CD4-positive, alpha-beta T cell treated with Interleukin-1 beta for 1 hour (primary cell): ENCODE results near the gene SHROOM3.
"Not testable (repeated sequence)": the region's sequence is repeated elsewhere in the genome, so short reads cannot be mapped to it uniquely, and the experiment has no call there.

ENCODE experiments used
- DNase-seq, 2 donors: peaks; one replicate each; pipeline ENCODE4 v3.0.0-alpha.2; 2020 to 2022

Gene SHROOM3

GRCh38 chr4:76597423-76597979 lies 162.5 kb downstream of the SHROOM3 start:
- no peak for DNase-seq

GRCh38 chr4:76600447-76600846 lies 165.4 kb downstream of the SHROOM3 start:
- no peak for DNase-seq

GRCh38 chr4:76601791-76602190 lies 166.8 kb downstream of the SHROOM3 start:
- no peak for DNase-seq

GRCh38 chr4:76605099-76605563 lies 170.1 kb downstream of the SHROOM3 start:
- DNase-seq = no peak

- DNase-seq = no peak
Measured at GRCh38 chr4:76606645-76607265, 171.7 kb downstream of the SHROOM3 start.

GRCh38 chr4:76607266-76607799 lies 172.3 kb downstream of the SHROOM3 start:
- DNase-seq = no peak

GRCh38 chr4:76607846-76608245 lies 172.8 kb downstream of the SHROOM3 start:
- DNase-seq = no peak

GRCh38 chr4:76608549-76608948 lies 173.5 kb downstream of the SHROOM3 start:
- DNase-seq = not testable (repeated sequence)

- no peak for DNase-seq
Measured at GRCh38 chr4:76610751-76611547, 175.9 kb downstream of the SHROOM3 start.

GRCh38 chr4:76611616-76612207 lies 176.7 kb downstream of the SHROOM3 start:
- DNase-seq = no peak

- DNase-seq = no peak
Measured at GRCh38 chr4:76614589-76614988, 179.6 kb downstream of the SHROOM3 start.

GRCh38 chr4:76615999-76616398 lies 181.0 kb downstream of the SHROOM3 start:
- no peak for DNase-seq

GRCh38 chr4:76616526-76616925 lies 181.5 kb downstream of the SHROOM3 start:
- no peak for DNase-seq

GRCh38 chr4:76620723-76621468 lies 185.9 kb downstream of the SHROOM3 start:
- no peak for DNase-seq

- no peak for DNase-seq
Measured at GRCh38 chr4:76622126-76622525, 187.1 kb downstream of the SHROOM3 start.

- DNase-seq = no peak
Measured at GRCh38 chr4:76622717-76623116, 187.7 kb downstream of the SHROOM3 start.

- no peak for DNase-seq
Measured at GRCh38 chr4:76623217-76624045, 188.4 kb downstream of the SHROOM3 start.

GRCh38 chr4:76624241-76624681 lies 189.2 kb downstream of the SHROOM3 start:
- DNase-seq = no peak

GRCh38 chr4:76624931-76625715 lies 190.1 kb downstream of the SHROOM3 start:
- no peak for DNase-seq

GRCh38 chr4:76626686-76627465 lies 191.8 kb downstream of the SHROOM3 start:
- DNase-seq = no peak
